Measurements from ENCODE around the gene PGLYRP4. TPM values are rescaled to one million over a fixed set of nuclear protein-coding genes. Genes with fewer than 3 reads are reported as not detected.

Gene PGLYRP4
- not detected in 2 replicates for total RNA-seq

GRCh38 chr1:153348511-153349362 is at the start of gene PGLYRP4:
TSS of gene PGLYRP4 (minus strand) at chr1:153348841. CDS start at chr1:153347932, 909 bp downstream.

GRCh38 chr1:153390938-153391710 is 42.5 kb upstream of the PGLYRP4 start, which contains the start of gene S100A8:
TSS of gene S100A8 (minus strand) at chr1:153391073. CDS start at chr1:153390535, 538 bp downstream.

GRCh38 chr1:153375511-153375910 is 26.9 kb upstream of the PGLYRP4 start, which contains the start of gene S100A12:
TSS of gene S100A12 (minus strand) at chr1:153375621. CDS start at chr1:153374592, 1,029 bp downstream.

GRCh38 chr1:153357853-153358690 is 9.4 kb upstream of the PGLYRP4 start, which contains the start of gene S100A9:
TSS of gene S100A9 (plus strand) at chr1:153357854. CDS start at chr1:153358284, 430 bp downstream.

GRCh38 chr1:153312570-153313186 is 36.0 kb downstream of the PGLYRP4 start, which contains the start of gene PGLYRP3:
TSS of gene PGLYRP3 (minus strand) at chr1:153312952. CDS start at chr1:153310665, 2,287 bp downstream.

Small RNA genes within 50 kb of the gene (small RNA-seq; reads per million reads assigned to genes)
- gene RNU6-160P = not detected
- gene S100A15A = not detected

Other genes with a start within 250 kb of the PGLYRP4 start
- gene SPRR2F, start 235.3 kb downstream of the PGLYRP4 start, total RNA-seq = not detected in 2 replicates
- not detected in 2 replicates for gene SPRR2G, start 198.0 kb downstream of the PGLYRP4 start, total RNA-seq
- gene LELP1, start 145.4 kb downstream of the PGLYRP4 start, total RNA-seq = not detected in 2 replicates
- 6.4 TPM in 1 of 2 replicates, not detected in the other for gene PRR9, start 131.3 kb downstream of the PGLYRP4 start, total RNA-seq
- not detected in 2 replicates for gene LORICRIN, start 89.2 kb downstream of the PGLYRP4 start, total RNA-seq
- not detected in 2 replicates for gene PGLYRP3, start 35.9 kb downstream of the PGLYRP4 start, total RNA-seq
- gene S100A9, start 9.0 kb upstream of the PGLYRP4 start, total RNA-seq = not detected in 2 replicates
- not detected in 2 replicates for gene S100A12, start 26.8 kb upstream of the PGLYRP4 start, total RNA-seq
- gene S100A8, start 42.2 kb upstream of the PGLYRP4 start, total RNA-seq = not detected in 2 replicates
- gene S100A7A, start 67.7 kb upstream of the PGLYRP4 start, total RNA-seq = not detected in 2 replicates
- gene S100A7, start 111.8 kb upstream of the PGLYRP4 start, total RNA-seq = not detected in 2 replicates
- 902 and 2,842 TPM in 2 replicates for gene S100A6, start 187.2 kb upstream of the PGLYRP4 start, total RNA-seq
- gene S100A5, start 192.1 kb upstream of the PGLYRP4 start, total RNA-seq = not detected in 2 replicates
- 178 and 253 TPM in 2 replicates for gene S100A4, start 197.0 kb upstream of the PGLYRP4 start, total RNA-seq
- gene S100A3, start 200.4 kb upstream of the PGLYRP4 start, total RNA-seq = 13.0 and 31.2 TPM in 2 replicates
- 5.2 and 8.2 TPM in 2 replicates for gene S100A2, start 217.0 kb upstream of the PGLYRP4 start, total RNA-seq

Data from placental epithelial cell (primary cell).